Natural killer cell treated with Interleukin-12 subunit alpha and Interleukin-12 subunit beta and Interleukin-15 and Interleukin-18, amount 100 ng/mL, for 72 hours (primary cell): ENCODE data around the gene ZDHHC11B. TPM values are rescaled to one million over a fixed set of nuclear protein-coding genes. Genes with fewer than 3 reads are reported as not detected.
"Not testable (repeated sequence)": the region's sequence is repeated elsewhere in the genome, so short reads cannot be mapped to it uniquely, and the experiment has no call there.

Experiments used
- ATAC-seq, 2 donors: fragments of 150-1000 bp; cut with Tn5 transposase in 1 of 2; sonication (Bioruptor Pico), chemical (Tn5 transposase) in 1 of 2; 2 replicates each; pipeline ENCODE4 v1.10.0; 2021
- DNase-seq: peaks from one replicate; pipeline ENCODE4 v3.0.0; 2022; ENCODE audit warnings: low spot score
- H3K27ac Mint-ChIP-seq, 2 donors: 1 replicate in 1 of 2; 2 replicates in 1 of 2; pipeline ENCODE4 v1.8.0; 2022; ENCODE audit warnings: mixed read lengths in 2 of 2, mild to moderate bottlenecking in 1 of 2, moderate library complexity in 1 of 2
- H3K27me3 Mint-ChIP-seq, 2 donors: 1 replicate in 1 of 2; 2 replicates in 1 of 2; pipeline ENCODE4 v1.8.0; 2022; ENCODE audit warnings: mixed read lengths in 2 of 2
- H3K36me3 Mint-ChIP-seq: one replicate; pipeline ENCODE4 v1.8.0; 2022; ENCODE audit warnings: mixed read lengths
- H3K4me1 Mint-ChIP-seq, 2 donors: 1 replicate in 1 of 2; 2 replicates in 1 of 2; pipeline ENCODE4 v1.8.0; 2022; ENCODE audit warnings: low read depth in 2 of 2, mixed read lengths in 2 of 2, mild to moderate bottlenecking in 1 of 2
- H3K4me3 Mint-ChIP-seq: one replicate; pipeline ENCODE4 v1.8.0; 2022; ENCODE audit warnings: mixed read lengths
- H3K9me3 Mint-ChIP-seq: 2 replicates; pipeline ENCODE4 v1.8.0; 2022; ENCODE audit warnings: mixed read lengths
- total RNA-seq, 2 donors: library from RNA; stranded (reverse); gene quantifications; one replicate each; pipeline ENCODE4 v1.2.3, GENCODE V29; 2022

The ZDHHC11B gene
- total RNA-seq, 2 donors from 2014 or later, result 1.2 TPM; not detected in 1

DNA sequence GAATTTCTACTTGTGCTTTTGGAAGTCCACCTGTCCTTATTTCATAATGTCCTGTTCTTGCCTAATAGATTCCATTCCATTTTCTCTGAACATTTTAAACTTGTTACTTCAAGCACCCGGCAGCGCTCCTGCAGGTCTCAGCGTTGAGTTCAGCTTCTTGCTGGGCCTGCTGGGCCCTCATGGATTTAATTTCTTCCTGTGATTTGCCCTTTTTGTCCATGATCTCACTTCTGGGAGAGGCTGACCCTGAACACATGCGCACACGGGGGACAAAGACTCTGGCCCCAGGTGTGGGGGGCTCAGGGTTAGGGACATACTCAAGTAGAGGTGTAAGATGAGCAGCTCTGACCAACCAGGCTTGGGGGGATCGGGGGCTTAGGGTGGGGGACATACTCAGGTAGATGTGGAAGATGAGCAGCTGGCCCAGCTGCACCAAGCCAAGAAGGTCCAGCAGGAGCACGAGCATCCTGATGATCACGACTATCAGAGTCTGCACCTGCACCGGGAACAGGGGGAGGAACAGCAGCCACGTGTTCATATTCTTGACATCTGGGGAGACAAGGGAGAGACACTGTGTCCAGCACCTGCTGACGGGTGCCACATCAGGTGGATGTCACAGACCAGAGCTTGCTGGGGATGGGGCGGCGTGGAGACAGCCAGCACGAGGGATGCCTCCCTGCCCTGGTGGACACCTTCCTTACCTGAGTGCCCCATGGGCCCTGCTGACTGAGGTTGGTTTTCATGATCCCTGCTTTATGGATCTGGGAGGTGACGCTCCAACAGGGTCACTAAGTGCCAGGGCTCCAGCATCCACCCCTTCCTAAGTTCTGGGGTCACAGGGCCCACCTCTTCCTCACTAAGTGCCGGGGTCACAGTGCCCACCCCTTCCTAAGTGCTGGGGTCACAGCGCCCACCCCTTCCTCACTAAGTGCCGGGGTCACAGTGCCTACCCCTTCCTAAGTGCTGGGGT lies 36.2 kb downstream of the ZDHHC11B start:
- not testable (repeated sequence) for H3K27ac Mint-ChIP-seq, H3K36me3 Mint-ChIP-seq, H3K9me3 Mint-ChIP-seq, H3K4me1 Mint-ChIP-seq, ATAC-seq, H3K4me3 Mint-ChIP-seq, H3K27me3 Mint-ChIP-seq, DNase-seq

DNA sequence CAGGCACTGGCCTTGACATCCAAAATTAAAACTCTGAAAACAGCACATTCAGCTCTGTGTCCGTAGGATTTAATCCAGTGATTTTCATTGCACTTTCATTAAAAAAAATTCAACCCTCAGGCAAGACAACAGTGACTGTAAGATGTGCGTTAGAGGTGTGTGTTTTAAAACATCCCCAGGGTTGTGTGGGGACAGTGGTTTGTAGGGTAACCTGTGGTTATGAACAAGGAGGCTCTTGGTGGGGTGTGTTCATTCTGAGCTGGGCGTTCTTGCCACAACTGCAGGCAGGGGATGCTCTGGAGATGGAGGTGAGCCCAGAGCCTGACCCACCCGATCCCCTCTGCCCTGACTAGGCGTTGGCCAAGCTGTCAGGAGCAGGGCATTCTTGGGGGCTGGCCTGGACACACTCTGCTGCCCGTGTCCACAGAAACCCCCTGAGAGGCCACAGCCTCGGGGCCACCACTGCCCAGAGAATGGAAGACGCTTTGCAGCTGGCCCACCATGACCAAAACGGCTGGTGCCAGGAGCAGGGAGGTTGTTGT lies 37.2 kb downstream of the ZDHHC11B start:
- not testable (repeated sequence) for H3K9me3 Mint-ChIP-seq

DNA sequence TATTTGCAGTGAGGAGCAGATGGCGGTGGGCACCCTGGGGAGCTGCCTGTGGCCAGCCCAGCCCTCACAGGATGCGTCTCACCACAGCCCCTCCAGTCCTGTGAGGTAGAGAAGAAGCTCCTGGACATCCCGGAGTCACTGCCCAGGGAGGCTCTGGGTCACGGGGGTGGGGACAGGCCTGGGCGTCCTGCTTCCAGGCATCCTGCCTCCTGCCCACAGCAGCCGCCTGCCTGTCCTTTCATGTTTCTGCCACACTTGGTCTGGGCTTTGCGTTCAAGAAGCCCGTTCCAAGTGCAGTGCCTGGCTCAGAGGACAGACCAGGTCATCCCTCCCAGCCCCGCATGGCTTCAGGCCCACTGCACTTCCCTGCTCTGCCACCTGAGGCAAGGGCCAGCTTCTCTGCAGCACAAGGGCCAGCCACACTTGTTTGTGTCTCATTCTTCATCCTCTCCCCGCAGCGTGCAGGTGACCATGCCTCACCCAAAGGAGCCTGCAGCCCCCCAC lies 38.2 kb downstream of the ZDHHC11B start:
- peak in 1 of 2 donors; percentile 17 for ATAC-seq
- Mint-ChIP-seq H3K36me3 (no peaks in the 10 kb centered on the region), H3K27ac (no peak overlapping the region), H3K27me3 (peaks cover 0 to 15% of the 10 kb centered on the region in 2 donors), H3K4me3 (no peak overlapping the region), H3K9me3 (no peaks in the 10 kb centered on the region), H3K4me1 (no peaks in the 10 kb centered on the region)
- DNase-seq, result no peak

More for the DNA sequence above, 37.2 kb downstream of the ZDHHC11B start:
- not testable (repeated sequence) for H3K4me1 Mint-ChIP-seq, H3K36me3 Mint-ChIP-seq, ATAC-seq, H3K4me3 Mint-ChIP-seq, DNase-seq, H3K27ac Mint-ChIP-seq
- peaks cover 0 to 11% of the 10 kb centered on the region in 2 donors for H3K27me3 Mint-ChIP-seq

DNA sequence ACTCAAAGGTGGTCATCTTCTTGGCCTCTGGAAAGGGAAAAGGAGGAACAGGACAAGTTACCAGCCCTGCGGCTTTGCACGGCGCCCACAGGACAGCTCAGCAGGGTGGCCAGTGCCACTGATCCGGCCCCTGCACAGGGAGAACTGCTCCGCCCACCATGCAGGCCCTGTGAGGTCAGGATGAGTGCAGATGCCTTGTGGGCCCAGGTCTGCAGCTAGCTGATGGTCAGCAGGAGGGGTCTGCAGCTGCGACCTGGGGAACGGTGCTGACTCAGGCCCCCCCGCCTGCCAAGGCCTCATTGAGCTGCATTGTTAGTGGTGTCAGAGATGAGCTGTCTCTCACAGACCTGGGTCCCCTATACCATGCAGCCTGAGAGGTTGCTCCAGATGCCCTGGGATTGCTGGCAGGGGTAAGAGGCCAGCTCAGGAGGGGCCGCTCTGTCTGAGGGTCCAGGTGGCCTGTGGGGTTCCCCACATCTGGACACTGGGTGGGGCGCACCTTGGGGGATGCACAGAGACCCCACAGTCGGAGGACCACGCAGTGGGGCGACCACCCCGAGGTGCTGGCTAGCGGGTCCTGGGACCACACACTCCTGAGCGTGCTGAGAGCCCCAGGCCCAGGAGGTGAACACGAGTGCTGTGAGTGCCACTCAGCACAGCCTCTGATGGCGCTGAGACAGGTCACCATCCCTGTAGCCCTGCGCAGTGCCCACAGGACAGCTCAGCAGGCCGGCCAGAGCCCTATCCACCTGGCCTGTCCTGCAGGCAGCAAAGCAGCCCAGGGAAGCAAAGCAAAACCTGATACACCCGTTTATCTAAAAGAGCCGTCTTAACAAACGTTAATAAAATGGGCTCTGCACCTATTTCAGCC lies 39.0 kb downstream of the ZDHHC11B start:
- H3K4me3 Mint-ChIP-seq, H3K36me3 Mint-ChIP-seq, H3K4me1 Mint-ChIP-seq, H3K27ac Mint-ChIP-seq, DNase-seq, H3K9me3 Mint-ChIP-seq: not testable (repeated sequence)
- H3K27me3 Mint-ChIP-seq, result peaks cover 2 to 15% of the 10 kb centered on the region in 2 donors
- ATAC-seq, result peak; percentile 22 to 47

DNA sequence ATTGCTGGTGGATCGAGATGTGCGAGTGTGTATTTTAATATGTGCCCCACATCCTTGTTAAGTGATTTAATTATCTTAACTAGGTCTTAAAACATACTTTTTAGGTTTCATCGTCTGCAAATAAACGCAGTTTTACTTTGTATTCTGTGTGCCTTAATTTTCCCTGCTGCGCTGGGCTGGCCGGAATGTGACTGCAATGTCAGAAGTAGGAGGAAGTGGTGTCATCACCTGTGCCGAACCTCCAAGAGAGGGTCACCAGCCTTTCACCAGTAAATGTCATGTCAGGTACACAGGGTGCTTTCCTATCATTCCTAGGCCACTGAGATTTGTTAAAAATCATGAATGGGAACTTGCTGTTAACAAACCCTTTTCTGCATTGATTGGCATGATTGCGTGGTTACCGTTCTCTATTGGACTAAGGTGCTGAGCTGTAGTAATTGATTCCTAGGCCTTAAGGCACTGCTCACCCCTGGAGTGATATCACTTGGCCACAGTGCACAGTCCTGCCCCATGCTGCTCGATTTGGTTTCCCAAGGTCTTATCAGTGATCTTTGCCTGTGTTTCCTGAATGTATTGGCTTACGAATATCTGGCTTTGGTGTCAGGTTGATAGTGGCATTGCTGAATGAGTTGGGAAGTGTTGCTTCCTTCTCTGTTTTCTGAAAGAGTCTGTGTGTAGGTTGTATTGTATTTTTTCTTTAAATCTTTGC lies 40.7 kb downstream of the ZDHHC11B start:
- not testable (repeated sequence) for H3K36me3 Mint-ChIP-seq, ATAC-seq
- H3K27me3 Mint-ChIP-seq, result peaks cover 6 to 15% of the 10 kb centered on the region in 2 donors

DNA sequence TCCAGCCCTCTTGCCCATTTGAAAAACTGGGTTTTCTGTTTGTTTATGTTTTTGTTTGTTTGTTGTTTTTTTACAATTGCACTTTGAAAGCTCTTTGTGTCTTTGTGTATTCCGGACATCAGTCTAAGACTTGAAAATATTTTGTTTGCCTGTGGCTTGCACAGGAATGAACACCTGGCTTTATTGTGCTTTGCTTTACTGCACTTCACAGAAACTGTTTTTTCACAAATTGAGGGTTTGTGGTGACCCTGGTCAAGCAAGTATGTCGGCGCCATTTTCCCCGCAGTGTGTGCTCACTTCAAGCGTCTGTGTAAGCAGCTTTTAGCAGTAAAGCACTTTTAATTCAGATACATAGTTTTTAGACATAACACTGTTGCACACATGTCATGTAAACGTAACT lies 42.3 kb downstream of the ZDHHC11B start:
- ATAC-seq, H3K36me3 Mint-ChIP-seq, DNase-seq, H3K4me1 Mint-ChIP-seq, H3K4me3 Mint-ChIP-seq, H3K27ac Mint-ChIP-seq, H3K9me3 Mint-ChIP-seq: not testable (repeated sequence)
- peaks cover 6 to 16% of the 10 kb centered on the region in 2 donors for H3K27me3 Mint-ChIP-seq

More for the DNA sequence above, 40.7 kb downstream of the ZDHHC11B start:
- not testable (repeated sequence) for DNase-seq, H3K4me3 Mint-ChIP-seq, H3K9me3 Mint-ChIP-seq, H3K4me1 Mint-ChIP-seq, H3K27ac Mint-ChIP-seq

DNA sequence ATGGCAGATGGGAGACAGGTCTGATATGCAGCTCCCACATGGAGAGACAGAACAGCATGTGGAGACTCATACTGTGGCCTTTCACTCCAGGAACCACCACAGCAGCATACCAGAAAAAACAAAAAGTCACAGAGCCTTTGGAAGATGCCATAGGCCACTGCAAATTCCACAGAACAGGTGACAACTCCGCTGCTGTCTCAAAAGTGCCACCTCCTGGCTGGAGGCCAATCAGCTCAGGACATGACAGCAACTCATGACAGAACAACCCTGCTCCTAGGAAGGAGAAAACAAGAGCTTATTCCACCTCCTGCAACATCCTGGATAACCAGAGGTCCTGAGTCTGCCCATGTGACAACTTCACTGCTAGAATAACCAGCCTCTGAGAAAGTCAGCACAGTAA lies 50.4 kb downstream of the ZDHHC11B start:
- H3K9me3 Mint-ChIP-seq, H3K27ac Mint-ChIP-seq, H3K4me1 Mint-ChIP-seq, DNase-seq, H3K4me3 Mint-ChIP-seq, H3K36me3 Mint-ChIP-seq, ATAC-seq: not testable (repeated sequence)
- peaks cover 10 to 18% of the 10 kb centered on the region in 2 donors for H3K27me3 Mint-ChIP-seq

DNA sequence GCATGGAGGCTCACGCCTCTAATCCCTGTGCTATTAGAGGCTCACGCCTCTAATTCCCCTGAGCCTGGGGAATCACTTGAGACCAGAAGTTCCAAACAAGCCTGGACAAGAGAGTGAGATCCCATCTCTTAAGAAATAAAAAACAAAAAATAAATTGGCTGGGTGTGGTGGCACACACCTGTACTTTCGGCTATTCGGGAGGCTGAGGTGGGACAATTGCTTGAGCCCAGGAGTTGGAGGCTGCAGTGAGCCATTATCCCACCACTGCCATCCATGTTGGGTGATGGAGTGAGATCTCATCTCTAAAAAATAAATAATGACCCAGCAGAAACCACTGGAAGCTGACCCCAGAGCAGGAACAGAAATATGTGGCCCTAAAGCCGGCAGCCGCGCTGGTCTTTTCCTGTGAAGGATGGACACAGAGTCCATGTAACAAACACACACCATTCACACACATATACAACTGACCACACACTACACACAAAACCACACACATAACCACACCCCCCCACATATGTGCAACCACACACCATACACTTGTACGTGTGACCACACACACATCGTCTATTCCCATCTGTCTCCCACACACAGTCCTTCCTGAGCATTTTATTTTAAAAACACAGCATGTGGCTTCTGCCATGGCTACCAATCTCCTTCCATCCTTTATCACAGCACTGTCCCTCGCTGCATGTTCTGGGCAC lies 51.6 kb downstream of the ZDHHC11B start:
- not testable (repeated sequence) for ATAC-seq, H3K9me3 Mint-ChIP-seq, H3K36me3 Mint-ChIP-seq, H3K4me1 Mint-ChIP-seq, H3K4me3 Mint-ChIP-seq, H3K27ac Mint-ChIP-seq, DNase-seq
- H3K27me3 Mint-ChIP-seq, result peaks cover 8 to 18% of the 10 kb centered on the region in 2 donors

DNA sequence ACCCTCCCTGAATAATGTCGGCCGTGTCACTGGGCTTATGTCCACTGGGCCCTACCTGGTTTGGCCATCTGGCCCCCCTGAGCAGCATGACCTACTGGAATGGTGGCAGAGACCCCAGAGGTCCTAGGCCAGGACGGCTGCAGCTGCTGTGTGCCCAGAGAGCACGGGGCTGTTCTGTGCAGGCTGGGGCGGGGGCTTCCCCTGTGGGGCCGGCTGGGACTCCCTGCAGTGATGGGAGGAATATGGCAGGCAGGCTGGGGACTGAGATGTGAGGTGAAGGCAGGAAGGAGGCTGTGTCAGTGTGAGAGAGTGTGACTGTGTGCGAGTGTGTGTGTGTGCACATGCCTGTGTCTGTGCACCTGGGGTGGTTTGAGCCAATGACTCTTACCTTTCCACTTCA lies 55.3 kb downstream of the ZDHHC11B start:
- H3K4me3 Mint-ChIP-seq, H3K36me3 Mint-ChIP-seq, DNase-seq, H3K27me3 Mint-ChIP-seq, H3K9me3 Mint-ChIP-seq, H3K4me1 Mint-ChIP-seq, H3K27ac Mint-ChIP-seq: not testable (repeated sequence)
- ATAC-seq, result peak in 1 of 2 donors; percentile 53

DNA sequence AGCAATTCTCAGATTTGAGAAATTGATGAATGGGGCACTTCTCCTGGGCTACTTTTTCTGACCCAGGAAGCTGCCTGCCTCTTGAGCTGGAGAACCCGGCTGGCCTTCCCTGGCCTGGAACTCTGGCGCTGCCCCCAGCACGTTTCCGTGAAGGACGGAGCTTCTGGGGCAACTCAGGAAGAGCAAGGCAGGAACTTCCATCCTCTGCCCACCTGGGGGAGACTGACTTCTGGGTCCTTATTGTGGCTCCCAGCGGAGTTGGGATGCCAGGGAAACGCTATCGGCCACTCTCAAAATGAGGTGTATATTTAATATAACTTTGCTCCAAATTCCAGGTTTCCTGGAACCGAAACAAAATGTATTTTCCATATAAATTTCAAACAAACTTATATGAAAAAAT lies 57.4 kb downstream of the ZDHHC11B start:
- not testable (repeated sequence) for H3K27me3 Mint-ChIP-seq, H3K27ac Mint-ChIP-seq, ATAC-seq, H3K4me3 Mint-ChIP-seq, H3K4me1 Mint-ChIP-seq, H3K9me3 Mint-ChIP-seq, DNase-seq, H3K36me3 Mint-ChIP-seq

DNA sequence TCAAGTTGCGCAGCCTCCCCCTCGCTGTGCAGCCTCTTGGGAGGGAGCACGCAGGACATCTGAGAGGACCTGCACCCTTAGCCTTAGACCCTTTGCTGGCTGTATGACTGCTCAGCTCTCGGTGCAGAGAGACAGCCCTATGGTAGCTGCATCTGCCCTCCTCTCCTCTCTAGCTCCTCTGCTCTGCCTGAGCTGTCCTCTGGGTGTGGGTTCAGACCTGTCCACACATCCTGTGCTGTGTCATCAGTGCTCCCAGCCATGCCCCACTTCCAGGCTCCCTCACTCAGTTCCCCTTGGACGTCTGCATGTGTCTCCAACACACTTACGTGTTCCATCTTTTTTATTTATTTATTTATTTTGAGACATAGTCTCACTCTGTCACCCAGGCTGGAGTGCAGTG lies 60.7 kb downstream of the ZDHHC11B start:
- H3K4me3 Mint-ChIP-seq, H3K4me1 Mint-ChIP-seq, H3K9me3 Mint-ChIP-seq, DNase-seq, H3K27ac Mint-ChIP-seq: not testable (repeated sequence)
- peak in 1 of 2 donors; percentile 47 for ATAC-seq
- Mint-ChIP-seq H3K27me3 (peaks cover 16 to 24% of the 10 kb centered on the region in 2 donors), H3K36me3 (peaks cover 15% of the 10 kb centered on the region)

DNA sequence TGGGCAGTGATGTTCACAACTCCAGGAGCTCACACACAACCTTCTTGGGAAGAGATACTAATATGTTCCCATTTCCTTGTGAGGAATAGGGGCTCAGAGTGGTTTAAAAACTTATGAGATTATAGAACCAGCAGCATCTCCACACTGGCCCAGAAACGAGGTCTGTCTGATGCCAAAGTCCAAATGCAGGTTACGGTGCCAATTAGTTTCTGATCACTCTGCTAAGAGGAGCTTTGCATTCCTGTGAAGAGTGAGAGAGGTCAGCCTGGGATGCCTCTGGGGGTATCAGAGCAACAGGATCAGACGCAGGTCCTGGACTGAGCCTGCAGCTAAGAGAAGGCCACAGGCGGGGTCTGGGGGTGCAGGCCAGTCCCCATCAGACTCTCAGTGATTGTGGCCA lies 61.2 kb downstream of the ZDHHC11B start:
- not testable (repeated sequence) for H3K27ac Mint-ChIP-seq, H3K4me1 Mint-ChIP-seq, H3K4me3 Mint-ChIP-seq, DNase-seq
- peaks cover 19 to 29% of the 10 kb centered on the region in 2 donors for H3K27me3 Mint-ChIP-seq
- peak in 1 of 2 donors; percentile 20 for ATAC-seq
- H3K9me3 Mint-ChIP-seq, result peaks cover 12% of the 10 kb centered on the region
- H3K36me3 Mint-ChIP-seq, result peaks cover 20% of the 10 kb centered on the region
